GM10248 (cell line): Measurements from ENCODE around the gene CPLX1.
"Not testable (repeated sequence)": the region's sequence is repeated elsewhere in the genome, so short reads cannot be mapped to it uniquely, and the experiment has no call there.

Experiments
- CTCF ChIA-PET: fragments of 300-600 bp; sonication (Branson Sonifier 250); formaldehyde crosslinking; extraction: SDS; loops from one replicate; lab custom pipeline; 2021; ENCODE audit warnings: antibody characterized with exemption; lab: Yijun Ruan, JAX
- POLR2A ChIA-PET: fragments of 350-650 bp; sonication (Branson Sonifier 250); formaldehyde crosslinking; extraction: SDS; loops from one replicate; lab custom pipeline; 2020; ENCODE audit warnings: antibody characterized with exemption; lab: Yijun Ruan, JAX
- DNase-seq: peaks from one replicate; pipeline ENCODE4 v3.0.0; 2012; ENCODE audit errors: extremely low spot score
- TF ChIP-seq, protein P1 (sequence below): IDR thresholded peaks from 2 replicates; pipeline ENCODE4 v1.5.1; 2012; ENCODE audit warnings: mild to moderate bottlenecking, low read depth; ENCODE audit errors: extremely low read depth, missing control alignments, control extremely low read depth

The CPLX1 gene

DNA sequence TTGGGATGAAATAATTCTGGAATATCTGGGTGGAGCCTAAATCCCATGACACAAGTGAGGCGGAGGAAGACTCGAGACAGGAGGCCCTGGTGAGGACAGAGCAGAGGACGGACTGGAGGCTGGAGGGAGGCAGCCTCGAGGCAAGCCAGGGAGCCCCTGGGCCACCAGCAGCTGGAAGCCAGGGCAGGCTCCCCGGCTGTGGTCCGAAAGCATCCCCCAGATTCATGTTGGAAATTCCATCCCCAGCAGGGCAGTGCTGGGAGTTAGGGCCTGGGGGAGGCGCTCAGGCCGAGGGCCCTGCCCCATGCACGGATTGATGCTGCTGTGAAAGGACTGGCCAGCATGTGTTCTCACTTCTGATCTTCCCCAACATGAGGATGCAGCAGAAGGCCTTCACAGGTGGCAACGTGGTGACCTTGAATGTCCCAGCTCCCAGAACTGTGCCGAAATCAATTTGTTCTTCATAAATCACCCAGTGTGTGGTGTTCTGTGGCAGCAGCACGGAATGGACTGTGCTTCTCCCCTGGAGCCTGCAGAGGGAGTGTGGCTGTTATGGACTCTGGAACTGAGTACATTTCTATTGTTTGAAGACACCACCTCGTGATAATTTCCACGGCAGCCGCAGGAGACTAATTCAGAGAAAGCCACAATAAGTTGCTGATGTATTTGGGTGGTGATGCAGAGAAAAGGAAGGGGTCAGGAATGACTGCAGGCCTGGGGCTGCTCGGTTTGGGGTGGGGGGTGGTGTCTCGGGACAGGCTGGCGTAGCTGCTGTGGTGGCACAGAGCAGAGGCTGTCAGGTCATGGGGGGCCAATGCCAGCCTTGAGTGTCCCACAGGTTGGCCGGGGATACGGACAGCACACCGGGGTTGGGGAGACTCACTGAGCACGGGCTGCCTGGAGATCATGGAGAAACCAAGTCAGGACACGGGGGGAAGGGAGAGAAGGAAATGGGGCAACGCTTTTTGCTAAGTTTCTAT, 63.4 kb downstream of the CPLX1 start:
- TF ChIP-seq, protein P1, sequence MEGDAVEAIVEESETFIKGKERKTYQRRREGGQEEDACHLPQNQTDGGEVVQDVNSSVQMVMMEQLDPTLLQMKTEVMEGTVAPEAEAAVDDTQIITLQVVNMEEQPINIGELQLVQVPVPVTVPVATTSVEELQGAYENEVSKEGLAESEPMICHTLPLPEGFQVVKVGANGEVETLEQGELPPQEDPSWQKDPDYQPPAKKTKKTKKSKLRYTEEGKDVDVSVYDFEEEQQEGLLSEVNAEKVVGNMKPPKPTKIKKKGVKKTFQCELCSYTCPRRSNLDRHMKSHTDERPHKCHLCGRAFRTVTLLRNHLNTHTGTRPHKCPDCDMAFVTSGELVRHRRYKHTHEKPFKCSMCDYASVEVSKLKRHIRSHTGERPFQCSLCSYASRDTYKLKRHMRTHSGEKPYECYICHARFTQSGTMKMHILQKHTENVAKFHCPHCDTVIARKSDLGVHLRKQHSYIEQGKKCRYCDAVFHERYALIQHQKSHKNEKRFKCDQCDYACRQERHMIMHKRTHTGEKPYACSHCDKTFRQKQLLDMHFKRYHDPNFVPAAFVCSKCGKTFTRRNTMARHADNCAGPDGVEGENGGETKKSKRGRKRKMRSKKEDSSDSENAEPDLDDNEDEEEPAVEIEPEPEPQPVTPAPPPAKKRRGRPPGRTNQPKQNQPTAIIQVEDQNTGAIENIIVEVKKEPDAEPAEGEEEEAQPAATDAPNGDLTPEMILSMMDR: no peak
- CTCF ChIA-PET: no interaction called here
- no peak for DNase-seq
- POLR2A ChIA-PET: no interaction called here

DNA sequence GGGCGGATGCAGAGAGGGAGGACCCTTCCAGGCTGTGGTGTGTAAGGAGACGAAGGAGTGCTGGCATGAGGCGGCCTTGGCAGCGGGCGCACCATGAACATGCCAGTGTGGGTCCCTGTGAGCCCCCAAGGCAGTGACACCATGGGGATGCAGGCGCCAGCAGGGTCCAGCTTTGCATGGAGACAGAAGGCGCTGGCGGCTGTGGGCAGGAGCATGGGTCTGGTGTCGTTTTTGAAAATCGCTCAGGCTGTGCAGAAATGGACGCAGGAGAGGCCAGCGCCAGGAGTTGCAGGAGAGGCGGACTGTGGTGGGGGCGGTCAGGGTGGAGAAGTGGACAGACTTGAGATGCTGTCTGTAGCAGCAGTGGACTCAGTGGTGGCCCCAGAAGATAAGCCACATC, 64.2 kb downstream of the CPLX1 start:
- TF ChIP-seq, protein P1: no peak
- DNase-seq: no peak
- ChIA-PET CTCF (no interaction called here), POLR2A (no interaction called here)

DNA sequence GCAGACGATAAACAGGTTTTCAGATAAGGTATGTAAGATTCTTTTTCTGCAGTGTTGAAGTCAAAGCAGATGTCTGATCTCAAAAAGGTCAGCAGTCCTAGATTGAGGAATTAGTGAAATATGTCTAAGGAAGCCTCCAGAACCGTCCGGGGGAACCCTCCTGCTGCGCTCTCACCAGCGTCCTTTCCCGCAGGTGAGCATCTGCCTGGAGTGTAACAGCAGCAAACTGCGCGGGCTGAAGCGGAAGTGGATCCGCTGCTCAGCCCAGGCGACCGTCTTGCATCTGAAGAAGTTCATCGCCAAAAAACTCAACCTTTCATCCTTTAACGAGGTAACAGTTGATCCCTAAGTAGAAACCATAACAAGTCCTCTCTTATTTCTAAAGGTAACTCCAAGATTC, 64.8 kb downstream of the CPLX1 start:
- TF ChIP-seq, protein P1: no peak
- ChIA-PET POLR2A (no interaction called here), CTCF (no interaction called here)
- DNase-seq: no peak

DNA sequence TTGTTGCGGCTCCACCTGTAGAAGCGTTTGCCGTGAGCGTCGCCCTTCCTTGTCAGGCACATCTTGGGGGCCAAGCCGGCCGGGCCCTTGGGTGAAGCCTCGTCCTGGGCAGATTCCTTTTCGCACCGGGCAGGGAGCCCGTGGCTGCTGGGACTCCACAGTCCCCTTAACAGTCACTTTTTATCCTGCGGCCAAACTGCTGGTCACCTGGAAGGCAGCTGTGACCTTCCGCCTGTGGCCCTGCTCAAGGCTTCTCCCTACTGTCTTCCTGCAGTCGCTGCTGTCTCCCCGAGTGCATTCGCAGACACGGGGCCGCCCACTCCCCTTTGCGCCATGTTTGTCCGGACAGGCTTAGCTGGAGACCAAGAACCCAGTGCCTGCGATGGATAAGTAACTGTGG, 65.3 kb downstream of the CPLX1 start:
- no peak for DNase-seq
- CTCF ChIA-PET: no interaction called here
- POLR2A ChIA-PET: no interaction called here
- TF ChIP-seq, protein P1: no peak

DNA sequence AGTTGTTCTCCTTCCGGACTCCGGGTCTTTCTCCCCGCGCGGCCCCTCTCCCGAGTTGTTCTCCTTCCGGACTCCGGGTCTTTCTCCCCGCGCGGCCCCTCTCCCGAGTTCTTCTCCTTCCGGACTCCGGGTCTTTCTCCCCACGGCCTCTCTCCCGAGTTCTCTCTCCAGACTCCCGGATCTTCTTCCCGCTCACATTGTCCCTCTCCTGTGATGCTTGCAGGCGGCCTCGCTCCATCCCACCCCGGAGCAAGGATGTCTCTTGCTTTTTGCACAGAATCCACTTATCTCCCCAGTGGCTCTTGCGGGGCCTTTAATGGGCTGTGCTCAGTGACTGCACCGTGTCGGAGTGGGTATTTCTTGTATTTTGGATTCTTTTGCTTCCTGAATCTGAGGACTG, 66.1 kb downstream of the CPLX1 start:
- POLR2A ChIA-PET, CTCF ChIA-PET, DNase-seq: not testable (repeated sequence)

DNA sequence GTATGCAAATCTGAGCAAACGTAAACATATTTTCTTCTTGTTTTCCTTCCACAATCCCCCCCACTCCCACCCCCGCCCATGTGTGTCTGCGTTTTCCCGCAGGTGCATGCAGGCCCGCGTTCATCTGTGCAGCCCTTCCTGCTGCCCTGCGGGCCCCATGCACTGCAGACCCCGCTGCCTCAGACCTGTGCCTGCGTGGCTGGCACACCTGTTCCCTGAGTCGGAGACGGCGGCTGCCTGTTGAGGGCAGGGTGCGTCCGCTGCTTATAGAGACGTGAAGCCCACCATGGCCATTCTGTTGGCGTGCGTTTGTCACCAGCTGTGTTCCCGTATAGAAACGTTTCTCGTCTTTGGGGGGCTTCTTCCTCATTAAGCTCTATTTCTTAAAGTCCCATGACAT, 68.8 kb downstream of the CPLX1 start:
- TF ChIP-seq, protein P1: no peak
- DNase-seq: no peak
- POLR2A ChIA-PET: no interaction called here
- CTCF ChIA-PET: interaction anchor here (1.0 to 9.3 kb wide), 2 partner anchors 10 to 16 kb away, joined by 3 to 65 read pairs; no protein-coding TSS in a partner anchor
